WI38 (cell line): ENCODE results near the gene UVRAG.

Source experiments
- H3K4me3 ChIP-seq: 2 replicates; pipeline ENCODE4 v1.5.1; 2011; ENCODE audit warnings: low read depth, mild to moderate bottlenecking, control low read depth, low read length
- TF ChIP-seq, protein P1 (sequence below): IDR thresholded peaks from 2 replicates; pipeline ENCODE4 v1.5.1; 2012; ENCODE audit warnings: low read depth, mild to moderate bottlenecking, control low read depth, low read length

The UVRAG gene

DNA sequence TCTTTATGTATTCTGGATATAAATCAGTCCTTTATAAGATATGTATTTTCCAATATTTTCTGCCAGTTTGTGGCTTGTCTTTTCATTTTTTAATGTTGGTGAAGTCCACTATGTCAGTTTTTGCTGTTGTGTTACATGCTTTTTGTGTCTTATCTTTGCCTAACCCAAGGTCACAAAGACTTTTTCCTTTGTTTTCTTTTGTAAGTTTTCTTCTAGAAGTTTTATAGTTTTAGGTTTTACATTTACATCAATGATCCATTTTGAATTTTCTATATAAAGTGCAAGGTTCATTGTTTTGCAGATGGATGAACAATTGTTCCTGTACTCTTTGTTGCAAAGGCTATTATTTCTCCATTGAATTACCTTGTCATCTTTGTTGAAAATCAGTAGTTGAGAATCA, 69.3 kb downstream of the UVRAG start:
- TF ChIP-seq, protein P1, sequence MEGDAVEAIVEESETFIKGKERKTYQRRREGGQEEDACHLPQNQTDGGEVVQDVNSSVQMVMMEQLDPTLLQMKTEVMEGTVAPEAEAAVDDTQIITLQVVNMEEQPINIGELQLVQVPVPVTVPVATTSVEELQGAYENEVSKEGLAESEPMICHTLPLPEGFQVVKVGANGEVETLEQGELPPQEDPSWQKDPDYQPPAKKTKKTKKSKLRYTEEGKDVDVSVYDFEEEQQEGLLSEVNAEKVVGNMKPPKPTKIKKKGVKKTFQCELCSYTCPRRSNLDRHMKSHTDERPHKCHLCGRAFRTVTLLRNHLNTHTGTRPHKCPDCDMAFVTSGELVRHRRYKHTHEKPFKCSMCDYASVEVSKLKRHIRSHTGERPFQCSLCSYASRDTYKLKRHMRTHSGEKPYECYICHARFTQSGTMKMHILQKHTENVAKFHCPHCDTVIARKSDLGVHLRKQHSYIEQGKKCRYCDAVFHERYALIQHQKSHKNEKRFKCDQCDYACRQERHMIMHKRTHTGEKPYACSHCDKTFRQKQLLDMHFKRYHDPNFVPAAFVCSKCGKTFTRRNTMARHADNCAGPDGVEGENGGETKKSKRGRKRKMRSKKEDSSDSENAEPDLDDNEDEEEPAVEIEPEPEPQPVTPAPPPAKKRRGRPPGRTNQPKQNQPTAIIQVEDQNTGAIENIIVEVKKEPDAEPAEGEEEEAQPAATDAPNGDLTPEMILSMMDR = no peak
- no peak overlapping the region for H3K4me3 ChIP-seq

DNA sequence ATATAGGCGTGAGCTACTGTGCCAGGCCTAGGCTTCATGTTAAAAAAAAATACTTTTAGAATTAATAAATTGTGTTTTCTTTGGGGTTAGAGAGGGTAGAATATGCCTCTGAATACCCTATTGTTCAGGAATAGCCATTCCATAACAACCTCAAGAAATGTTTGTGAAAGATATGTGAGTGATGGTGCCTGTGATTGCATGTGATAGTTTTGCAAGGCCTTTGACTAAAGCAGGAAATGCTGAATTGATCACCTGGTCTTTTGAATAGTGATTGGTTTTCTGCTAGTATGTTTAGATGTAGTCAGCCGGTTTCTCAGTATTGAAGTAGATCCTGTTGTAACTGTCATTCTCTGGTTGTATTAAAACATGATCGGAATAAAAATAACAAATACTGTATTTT, 73.4 kb downstream of the UVRAG start:
- TF ChIP-seq, protein P1 = no peak
- H3K4me3 ChIP-seq = no peak overlapping the region

DNA sequence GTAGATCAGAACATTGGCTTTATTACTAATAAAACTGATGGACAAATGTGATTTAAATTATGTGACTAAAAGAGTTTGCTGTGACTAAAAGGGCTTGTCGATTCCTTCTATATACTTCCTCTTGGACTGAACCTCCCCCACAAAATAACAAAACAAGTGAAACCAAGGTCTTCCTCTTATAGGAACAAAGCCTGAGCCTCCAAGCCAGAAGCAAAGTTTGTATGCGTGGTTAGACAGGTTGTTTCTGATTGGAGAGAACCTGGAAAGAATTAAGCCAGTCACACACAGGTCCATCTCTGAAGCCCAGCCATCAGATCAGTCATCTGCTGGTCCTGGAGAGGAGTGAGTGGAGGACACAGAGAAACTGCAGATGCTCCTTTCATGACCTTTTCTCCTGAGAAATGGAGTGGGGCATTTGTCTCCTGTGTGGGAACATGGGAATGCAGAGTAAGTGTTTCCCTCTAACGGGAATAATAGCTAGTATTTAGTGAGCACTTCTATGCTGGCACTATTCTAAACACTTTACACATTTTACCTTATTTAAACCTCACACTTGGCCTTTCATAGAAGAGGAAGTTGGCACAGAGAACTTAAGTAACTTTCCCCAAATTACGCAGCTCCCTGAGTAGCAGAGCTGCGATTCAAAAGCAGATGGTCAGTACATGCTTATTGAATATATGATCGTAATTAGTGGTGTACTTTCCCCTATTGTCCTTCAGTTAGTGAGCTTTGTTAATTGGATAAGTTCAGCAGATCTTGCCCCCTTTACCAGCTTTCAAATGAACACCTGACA, 77.1 kb downstream of the UVRAG start:
- no peak overlapping the region for H3K4me3 ChIP-seq
- TF ChIP-seq, protein P1 = no peak

DNA sequence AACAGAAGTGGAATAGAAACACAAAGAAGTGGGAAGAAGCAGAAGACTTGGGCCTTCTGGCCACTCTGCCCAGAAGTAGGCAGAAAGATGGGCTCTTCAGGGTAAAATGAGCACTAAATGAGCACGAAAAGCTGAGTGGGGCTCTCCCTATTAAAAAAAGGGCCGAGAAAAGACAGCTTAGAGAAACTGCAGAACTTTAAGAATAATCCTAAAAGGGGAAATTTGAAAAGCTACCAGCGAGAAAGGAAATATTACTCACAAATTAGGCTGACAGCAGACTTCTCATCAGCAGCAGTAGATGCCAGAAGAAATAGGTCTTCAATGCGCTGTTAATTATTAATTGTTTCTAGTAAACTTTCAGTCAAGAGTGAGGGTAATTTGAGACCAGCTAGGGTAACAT, 78.2 kb downstream of the UVRAG start:
- TF ChIP-seq, protein P1 = no peak

DNA sequence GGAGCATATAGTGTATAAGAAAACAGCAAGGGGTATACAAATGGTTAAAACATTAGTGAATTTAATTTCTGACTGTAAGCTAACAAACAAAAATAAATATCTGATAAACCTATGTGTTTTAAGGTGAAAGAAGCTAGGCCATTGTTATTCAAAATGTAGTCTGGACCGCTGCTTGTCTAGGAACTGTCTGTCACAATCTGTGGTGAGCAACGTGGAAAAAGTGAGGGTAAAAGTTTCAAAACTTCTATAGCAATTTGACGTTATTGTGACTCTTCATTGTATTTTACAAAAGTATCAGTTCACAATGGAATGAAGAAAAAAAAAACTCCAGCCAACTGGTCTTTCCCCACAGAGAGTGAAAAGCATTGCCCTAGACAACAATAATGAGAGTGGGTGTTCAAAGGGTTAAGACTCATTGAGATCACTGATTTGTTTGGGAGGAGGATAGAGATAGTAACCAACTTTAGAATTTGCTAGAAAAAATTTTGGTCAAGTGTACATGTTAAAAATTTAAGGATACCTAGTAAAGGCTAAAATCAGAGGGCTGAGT, 79.1 kb downstream of the UVRAG start:
- no peak overlapping the region for H3K4me3 ChIP-seq
- TF ChIP-seq, protein P1 = no peak

More for the DNA sequence above, 78.2 kb downstream of the UVRAG start:
- no peak overlapping the region for H3K4me3 ChIP-seq

DNA sequence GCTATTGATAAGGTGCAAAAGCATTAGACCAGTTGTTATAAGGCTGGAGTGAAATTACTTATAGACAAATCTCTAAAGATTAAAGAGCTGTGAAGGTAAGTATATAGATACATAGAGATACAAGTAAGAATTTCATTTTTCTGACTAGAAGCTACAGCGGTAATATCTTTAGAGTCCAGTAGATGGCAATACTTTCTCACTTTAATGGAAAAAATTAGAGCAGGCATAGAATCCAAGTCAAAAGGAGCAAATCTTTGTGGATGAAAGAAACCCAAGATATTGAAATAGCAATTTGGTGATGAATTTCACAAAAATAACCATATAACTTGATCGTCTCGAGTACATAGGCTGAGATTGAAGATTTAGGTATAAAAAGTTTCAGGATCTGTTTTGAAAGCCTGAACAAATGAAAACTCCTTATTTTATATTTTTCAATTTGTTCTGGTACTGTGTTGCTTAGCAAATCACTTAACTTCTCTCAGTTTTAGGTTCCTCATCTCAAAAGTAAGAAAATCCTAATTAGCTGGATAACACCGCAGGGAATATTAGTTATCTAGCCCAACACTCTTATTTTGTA, 81.9 kb downstream of the UVRAG start:
- TF ChIP-seq, protein P1 = no peak
- no peak overlapping the region for H3K4me3 ChIP-seq

DNA sequence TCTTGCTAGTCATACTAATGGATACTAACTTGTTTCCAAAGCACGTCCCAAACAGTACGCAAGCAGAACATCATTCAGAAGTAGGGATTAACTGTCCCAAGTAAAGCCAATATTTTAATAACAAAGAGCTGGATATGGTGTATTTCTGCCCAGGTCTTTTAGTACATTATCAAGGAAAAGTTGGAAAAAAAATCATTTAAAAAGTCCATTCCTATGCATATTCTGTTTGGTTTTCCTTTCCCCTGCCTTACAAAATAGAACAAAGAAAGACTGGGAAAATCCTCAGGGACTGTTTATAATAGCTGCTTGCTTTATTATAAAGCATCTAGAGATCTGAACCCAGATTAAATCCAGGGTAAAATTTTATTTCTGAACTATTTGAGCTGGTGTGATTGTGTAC, 83.9 kb downstream of the UVRAG start:
- TF ChIP-seq, protein P1 = no peak

More for the DNA sequence above, 83.9 kb downstream of the UVRAG start:
- H3K4me3 ChIP-seq = no peak overlapping the region
